HepG2 (cell line): ENCODE results near the gene EXOC7. TPM values are rescaled to one million over a fixed set of nuclear protein-coding genes. Genes with fewer than 3 reads are reported as not detected.
"Not testable (repeated sequence)": the region's sequence is repeated elsewhere in the genome, so short reads cannot be mapped to it uniquely, and the experiment has no call there.

Experiments
- ATAC-seq: fragments of 200-7000 bp; cut with Tn5 transposase; 3 replicates; pipeline ENCODE4 v1.9.1; 2020; ENCODE audit warnings: mild to moderate bottlenecking, moderate library complexity
- BruUV-seq: library from RNA; stranded (reverse); fragments of 400-500 nt; replicated peaks from 2 replicates; lab custom pipeline; 2021; lab: Mats Ljungman, UMichigan
- CTCF ChIA-PET: fragments of 300-600 bp; formaldehyde crosslinking; extraction: SDS; loops from one replicate; lab custom pipeline; 2021; ENCODE audit warnings: low total read pairs, inconsistent platforms, low intra/inter-chr PET ratio; lab: Yijun Ruan, JAX
- POLR2A ChIA-PET: fragments of 350-600 bp; sonication (Branson Sonifier 250); formaldehyde crosslinking; loops from one replicate; lab custom pipeline; 2020; ENCODE audit warnings: antibody characterized with exemption, inconsistent platforms; lab: Yijun Ruan, JAX
- DNase-seq: peaks from one replicate; pipeline ENCODE4 v3.0.0-alpha.2; 2015; ENCODE audit warnings: low spot score
- FAIRE-seq: peaks from 3 replicates; lab custom pipeline; 2011; peaks lifted over from hg19 to GRCh38; lab: Jason Lieb, UNC
- H2AFZ ChIP-seq: one replicate; pipeline ENCODE4 v1.6.1; 2011; ENCODE audit warnings: low read length, inconsistent platforms
- H3K27ac ChIP-seq: fragments of 300-600 bp; 3 replicates; pipeline ENCODE4 v1.8.0; 2011; ENCODE audit warnings: mixed run types, mild to moderate bottlenecking, mixed read lengths, low read length, inconsistent platforms; ENCODE audit not compliant: insufficient read depth; ENCODE audit errors: extremely low read length
- H3K27me3 ChIP-seq, 2 experiments: fragments of 200-600 bp in 1 of 2; 2 replicates in 1 of 2; 3 replicates in 1 of 2; pipeline versions ENCODE4 v1.6.0 to v1.8.0; 2011; ENCODE audit warnings: low read length in 2 of 2, mild to moderate bottlenecking in 2 of 2, moderate library complexity in 2 of 2, inconsistent platforms in 1 of 2; ENCODE audit not compliant: insufficient read depth in 2 of 2, control insufficient read depth in 1 of 2
- H3K36me3 ChIP-seq, 2 experiments: fragments of 200-600 bp in 1 of 2; replicated peaks in 1 of 2; 2 replicates in 1 of 2; 3 replicates in 1 of 2; pipeline versions ENCODE4 v1.5.1 to v1.8.0; 2011; ENCODE audit warnings: low read length in 2 of 2, inconsistent platforms in 1 of 2; ENCODE audit not compliant: insufficient read depth in 2 of 2, control insufficient read depth in 1 of 2
- H3K4me1 ChIP-seq: 2 replicates; pipeline ENCODE4 v1.5.1; 2012; ENCODE audit warnings: low read length, inconsistent platforms; ENCODE audit not compliant: insufficient read depth
- H3K4me2 ChIP-seq: 2 replicates; pipeline ENCODE4 v1.6.0; 2011; ENCODE audit warnings: low read depth, low read length, inconsistent platforms
- H3K4me3 ChIP-seq, 3 experiments: fragments of 200-600 bp in 1 of 3; sonication (generic), shearing (Covaris generic) in 1 of 3; replicated peaks in 1 of 3; 2 replicates each; pipeline ENCODE4 v1.5.1; 2011 to 2016; ENCODE audit warnings: low read length in 3 of 3, inconsistent platforms in 2 of 3, low read depth in 2 of 3, mild to moderate bottlenecking in 2 of 3, control low read depth in 1 of 3, mixed read lengths in 1 of 3; ENCODE audit not compliant: insufficient read depth in 1 of 3
- H3K79me2 ChIP-seq: one replicate; pipeline ENCODE4 v1.6.1; 2011; ENCODE audit warnings: low read length, inconsistent platforms; ENCODE audit not compliant: insufficient read depth
- H3K9ac ChIP-seq: 2 replicates; pipeline ENCODE4 v1.6.0; 2011; ENCODE audit warnings: mild to moderate bottlenecking, low read depth, low read length, inconsistent platforms; ENCODE audit not compliant: insufficient read depth
- H3K9me3 ChIP-seq: 2 replicates; pipeline ENCODE4 v1.5.1; 2012; ENCODE audit warnings: mild to moderate bottlenecking, low read length
- H4K20me1 ChIP-seq: 2 replicates; pipeline ENCODE4 v1.6.0; 2011; ENCODE audit warnings: inconsistent platforms, mild to moderate bottlenecking, low read length, moderate library complexity; ENCODE audit not compliant: insufficient read depth
- ATF7 ChIP-seq, 2 experiments: fragments of 450-650 bp in 1 of 2; sonication (generic) in 1 of 2; formaldehyde crosslinking in 1 of 2; IDR thresholded peaks; 2 replicates each; pipeline versions ENCODE4 v1.4.0 to v1.6.1; 2016 to 2020; ENCODE audit warnings: antibody characterized with exemption in 1 of 2, mild to moderate bottlenecking in 1 of 2, missing genetic modification reagents in 1 of 2
- BRD4 ChIP-seq: sonication (generic); formaldehyde crosslinking; IDR thresholded peaks from 2 replicates; pipeline ENCODE4 v1.4.0; 2020; ENCODE audit warnings: missing genetic modification reagents
- KDM4B ChIP-seq: sonication (generic); formaldehyde crosslinking; IDR thresholded peaks from 2 replicates; pipeline ENCODE4 v1.4.0; 2020; ENCODE audit warnings: missing genetic modification reagents
- NCOA5 ChIP-seq: sonication (generic); formaldehyde crosslinking; IDR thresholded peaks from 2 replicates; pipeline ENCODE4 v1.4.0; 2020; ENCODE audit warnings: missing genetic modification reagents
- NFIC ChIP-seq: IDR thresholded peaks from 2 replicates; pipeline ENCODE4 v1.6.1; 2012; ENCODE audit warnings: mild to moderate bottlenecking, low read length, inconsistent platforms
- POGK ChIP-seq: sonication (generic); formaldehyde crosslinking; conservative IDR thresholded peaks from 2 replicates; pipeline ENCODE4 v1.8.0; 2022; ENCODE audit warnings: mild to moderate bottlenecking, moderate library complexity, missing genetic modification reagents
- TBP ChIP-seq: sonication (generic); formaldehyde crosslinking; IDR thresholded peaks from 2 replicates; pipeline ENCODE4 v1.5.0; 2020; ENCODE audit warnings: missing genetic modification reagents
- ZBTB38 ChIP-seq: sonication (generic); formaldehyde crosslinking; IDR thresholded peaks from 2 replicates; pipeline ENCODE4 v1.5.1; 2020; ENCODE audit warnings: mild to moderate bottlenecking, missing genetic modification reagents
- ZC3H13 ChIP-seq: sonication (generic); formaldehyde crosslinking; IDR thresholded peaks from 2 replicates; pipeline ENCODE4 v1.8.1; 2023; ENCODE audit warnings: mild to moderate bottlenecking, missing genetic modification reagents, moderate library complexity
- ZNF281 ChIP-seq: sonication (generic); formaldehyde crosslinking; IDR thresholded peaks from 2 replicates; pipeline ENCODE4 v1.4.0; 2020; ENCODE audit warnings: missing genetic modification reagents, borderline replicate concordance
- ZNF609 ChIP-seq: sonication (generic); formaldehyde crosslinking; IDR thresholded peaks from 2 replicates; pipeline ENCODE4 v1.4.0; 2020; ENCODE audit warnings: mild to moderate bottlenecking, missing genetic modification reagents, borderline replicate concordance
- WGBS: methylation state at CpG from one replicate; pipeline ENCODE4 v1.1.6; 2017; ENCODE audit warnings: low lambda C conversion rate; 5-methylcytosine and 5-hydroxymethylcytosine counted together
- in situ Hi-C: cut with HindIII; loops from 2 replicates; pipeline ENCODE4 v1.10.0; 2017; ENCODE audit warnings: low pct_unique_long_range_greater_than_20kb; ENCODE audit not compliant: extremely low pct_ligation_motif_present
- intact Hi-C: fragments of 100-400 bp; cut with micrococcal nuclease; formaldehyde crosslinking; loops from one replicate; pipeline ENCODE4 v1.10.0; 2022; ENCODE audit not compliant: unreplicated experiment
- polyA plus RNA-seq, 8 experiments: library from polyadenylated mRNA; depleted of rRNA in 3 of 8; stranded (reverse) in 7 of 8; unstranded in 1 of 8; fragments of >200 nt; fragmentation: Illumina TruSeq in 4 of 8; extraction: Trizol in 4 of 8; gene quantifications; 2 replicates each; pipeline versions ENCODE4 v1.2.1 to v1.2.3, GENCODE V29; 2011 to 2016; ENCODE audit warnings: low read depth in 4 of 8, missing spikeins in 1 of 8, mixed read lengths in 1 of 8; ENCODE audit not compliant: insufficient read depth in 1 of 8
- total RNA-seq, 5 experiments: library from RNA; depleted of rRNA; stranded (reverse); fragments of >200 nt; fragmentation: Illumina TruSeq; extraction: Trizol; gene quantifications; 2 replicates each; pipeline ENCODE4 v1.2.3, GENCODE V29; 2016; ENCODE audit warnings: low read depth in 1 of 5

EXOC7 gene
- total and polyA plus RNA-seq, 2 of the 13 experiments (the other 11 are each of a cell fraction or from before 2014, with no cell fraction given): 86.9 to 116 TPM

- TF ChIP-seq NCOA5 (CRISPR knock-in tag) (no peak), POGK (0 out of 2 replicates have a peak, but pooled peaks have one; percentile 17), KDM4B (CRISPR knock-in tag) (no peak), BRD4 (CRISPR knock-in tag) (no peak), TBP (CRISPR knock-in tag) (no peak), NFIC (no peak), ZC3H13 (CRISPR knock-in tag) (no peak), ZBTB38 (no peak; the same call in 1 of the 2 replicates)
Measured at GRCh38 chr17:76078860-76079534, 24.6 kb downstream of the EXOC7 start, which contains the start of gene ZACN (continued).

- H3K4me2 ChIP-seq; H2AFZ ChIP-seq; CTCF ChIA-PET; H3K27ac ChIP-seq; in situ Hi-C loops; H3K9ac ChIP-seq; FAIRE-seq; DNase-seq; H4K20me1 ChIP-seq; H3K9me3 ChIP-seq; H3K79me2 ChIP-seq; ATAC-seq; H3K36me3 ChIP-seq; BruUV-seq; H3K4me3 ChIP-seq; TF ChIP-seq ATF7 (IDR thresholded peaks at IDR 0.05): not testable (repeated sequence)
- Histone ChIP-seq H3K27me3 (peaks cover 24 to 57% of the 10 kb centered on the region in 2 experiments; a peak in 4 of 5 replicates), H3K4me1 (peaks cover 36% of the 10 kb centered on the region)
- intact Hi-C loops: loop anchor here (2.0 kb wide), 1 partner anchor 24 kb away; the partner anchor contains the start of gene EXOC7
- WGBS: 6% methylated on average over 5 of the region's 5 CpGs
- POLR2A ChIA-PET: interaction anchor here (1.0 kb wide), 1 partner anchor 46 kb away, joined by 5 read pairs; no protein-coding TSS in a partner anchor
- peak; percentile 20; the same call in 1 of the 2 replicates for TF ChIP-seq ATF7 (CRISPR knock-in tag; IDR thresholded peaks at IDR 0.05)
- 0 out of 2 replicates have a peak, but pooled peaks have one; percentile 19 for TF ChIP-seq ZNF609 (CRISPR knock-in tag)
- 0 out of 2 replicates have a peak, but pooled peaks have one; percentile 6 for TF ChIP-seq ZNF281
Measured at GRCh38 chr17:76078370-76078769, 25.2 kb downstream of the EXOC7 start.
